DOHH2 (cell line): ENCODE results near the gene RBCK1.

Experiments
- CTCF ChIP-seq: fragments of 200-600 bp; sonication (generic); IDR thresholded peaks from one replicate; pipeline ENCODE4 v1.5.1; 2014; ENCODE audit warnings: antibody characterized with exemption, mild to moderate bottlenecking, low read depth, low read length; ENCODE audit not compliant: poor library complexity, severe bottlenecking
- EZH2phosphoT487 ChIP-seq: fragments of 200-600 bp; sonication (generic); IDR thresholded peaks from 2 replicates; pipeline ENCODE4 v1.6.1; 2017; ENCODE audit warnings: borderline replicate concordance, mild to moderate bottlenecking, antibody characterized with exemption, low read length, moderate library complexity, mixed read lengths

DNA sequence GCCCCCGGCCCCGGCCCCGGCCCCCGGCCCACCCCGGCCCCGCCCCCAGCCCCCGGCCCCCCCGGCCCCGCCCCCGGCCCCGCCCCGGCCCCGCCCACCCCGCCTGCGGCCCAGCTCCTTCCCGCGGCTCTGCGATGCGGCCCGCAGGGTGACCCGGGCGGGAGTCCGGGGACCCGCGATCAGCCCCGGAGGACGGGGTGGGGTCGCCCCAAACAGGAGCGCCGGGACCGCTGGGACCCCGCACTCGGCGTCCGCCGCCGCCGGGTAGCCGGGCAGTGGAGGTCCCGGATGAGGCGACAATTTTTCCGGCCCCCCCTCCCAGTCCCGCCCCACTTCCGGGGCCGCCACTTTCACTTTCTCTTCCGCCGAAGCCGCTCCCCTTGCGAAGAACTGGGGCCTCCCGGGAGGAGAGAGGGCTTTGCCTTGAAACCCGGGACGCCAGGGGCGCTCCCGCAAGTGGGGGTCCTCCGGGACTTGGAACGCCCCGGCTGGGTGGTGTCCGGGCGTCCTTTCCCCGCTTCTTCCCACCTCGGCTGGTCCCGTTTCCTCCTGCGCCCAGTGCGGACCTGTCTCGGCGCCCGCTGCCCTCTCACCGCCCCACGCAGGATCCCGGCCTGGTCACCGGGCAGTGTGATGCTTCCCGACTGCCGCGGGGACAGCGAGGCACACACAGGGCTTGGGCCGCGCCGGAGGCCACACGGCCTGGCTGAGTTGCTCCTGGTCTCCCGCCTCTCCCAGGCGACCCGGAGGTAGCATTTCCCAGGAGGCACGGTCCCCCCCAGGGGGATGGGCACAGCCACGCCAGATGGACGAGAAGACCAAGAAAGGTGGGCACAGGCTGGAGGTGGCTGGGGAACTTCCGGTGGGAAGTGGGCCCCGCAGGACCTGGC, at the start of gene RBCK1:
- TF ChIP-seq CTCF = no peak
- TF ChIP-seq EZH2phosphoT487 = no peak
